ENCODE results near the gene CCDC141. TPM values are rescaled to one million over a fixed set of nuclear protein-coding genes. Genes with fewer than 3 reads are reported as not detected.

CCDC141 gene
- total and polyA plus RNA-seq, 7 donors = under 0.01 to 8.6 (median 3.8) TPM; not detected in 1

GRCh38 chr2:178949151-178949550 is 100.8 kb downstream of the CCDC141 start:
- no peaks in the 10 kb centered on the region for H3K27me3 ChIP-seq
- H3K9me3 ChIP-seq = no peaks in the 10 kb centered on the region
- no peak overlapping the region for H3K4me3 ChIP-seq
- intact Hi-C loops (cut with DNase I) = no loop called here
- DNase-seq = no peak
- no peak overlapping the region for H3K27ac ChIP-seq
- 57 to 87% methylated on average over 2 of the region's 2 CpGs for WGBS, 2 donors
- TF ChIP-seq POLR2AphosphoS5 (IDR thresholded peaks at IDR 0.05) (no peak), CTCF (IDR thresholded peaks at IDR 0.05) (no peak), POLR2A (IDR thresholded peaks at IDR 0.05) (no peak), EP300 (IDR thresholded peaks at IDR 0.05) (no peak)
- H3K36me3 ChIP-seq = no peaks in the 10 kb centered on the region
- H3K4me1 ChIP-seq = no peaks in the 10 kb centered on the region

GRCh38 chr2:178947006-178947405 is 102.9 kb downstream of the CCDC141 start:
- Histone ChIP-seq H3K9me3 (no peaks in the 10 kb centered on the region), H3K27me3 (no peaks in the 10 kb centered on the region), H3K4me1 (no peaks in the 10 kb centered on the region), H3K36me3 (no peaks in the 10 kb centered on the region), H3K4me3 (no peak overlapping the region), H3K27ac (no peak overlapping the region)
- intact Hi-C loops (cut with DNase I) = no loop called here
- 76 to 92% methylated on average over 3 of the region's 3 CpGs for WGBS, 2 donors
- no peak for TF ChIP-seq EP300 (IDR thresholded peaks at IDR 0.05)
- TF ChIP-seq POLR2A (IDR thresholded peaks at IDR 0.05) = no peak
- TF ChIP-seq CTCF (IDR thresholded peaks at IDR 0.05) = no peak
- TF ChIP-seq POLR2AphosphoS5 (IDR thresholded peaks at IDR 0.05) = no peak
- no peak for DNase-seq

GRCh38 chr2:178946494-178946893 is 103.4 kb downstream of the CCDC141 start:
- WGBS, 2 donors = 79 to 85% methylated on average over 3 of the region's 3 CpGs
- no peaks in the 10 kb centered on the region for H3K36me3 ChIP-seq
- intact Hi-C loops (cut with DNase I) = no loop called here
- H3K27me3 ChIP-seq = no peaks in the 10 kb centered on the region
- no peaks in the 10 kb centered on the region for H3K4me1 ChIP-seq
- H3K9me3 ChIP-seq = no peaks in the 10 kb centered on the region
- H3K4me3 ChIP-seq = no peak overlapping the region
- DNase-seq = no peak
- TF ChIP-seq CTCF (IDR thresholded peaks at IDR 0.05) (no peak), POLR2A (IDR thresholded peaks at IDR 0.05) (no peak), EP300 (IDR thresholded peaks at IDR 0.05) (no peak), POLR2AphosphoS5 (IDR thresholded peaks at IDR 0.05) (no peak)
- no peak overlapping the region for H3K27ac ChIP-seq

GRCh38 chr2:178943745-178944144 is 106.2 kb downstream of the CCDC141 start:
- no peaks in the 10 kb centered on the region for H3K9me3 ChIP-seq
- intact Hi-C loops (cut with DNase I) = no loop called here
- TF ChIP-seq POLR2AphosphoS5 (IDR thresholded peaks at IDR 0.05) (no peak), EP300 (IDR thresholded peaks at IDR 0.05) (no peak), CTCF (IDR thresholded peaks at IDR 0.05) (no peak), POLR2A (IDR thresholded peaks at IDR 0.05) (no peak)
- H3K27me3 ChIP-seq = no peaks in the 10 kb centered on the region
- no peak overlapping the region for H3K4me3 ChIP-seq
- DNase-seq = no peak
- 92 to 93% methylated on average over 1 of the region's 1 CpG for WGBS, 2 donors
- no peaks in the 10 kb centered on the region for H3K4me1 ChIP-seq
- no peak overlapping the region for H3K27ac ChIP-seq
- H3K36me3 ChIP-seq = no peaks in the 10 kb centered on the region

GRCh38 chr2:178934571-178934970 is 115.4 kb downstream of the CCDC141 start:
- no peak for DNase-seq
- no peak overlapping the region for H3K27ac ChIP-seq
- no peaks in the 10 kb centered on the region for H3K36me3 ChIP-seq
- no peak overlapping the region for H3K4me3 ChIP-seq
- no peak for TF ChIP-seq EP300 (IDR thresholded peaks at IDR 0.05)
- TF ChIP-seq POLR2AphosphoS5 (IDR thresholded peaks at IDR 0.05) = no peak
- no peak for TF ChIP-seq CTCF (IDR thresholded peaks at IDR 0.05)
- TF ChIP-seq POLR2A (IDR thresholded peaks at IDR 0.05) = no peak
- H3K27me3 ChIP-seq = no peaks in the 10 kb centered on the region
- peaks cover 0 to 6% (median 5%) of the 10 kb centered on the region in 4 donors for H3K9me3 ChIP-seq
- no peaks in the 10 kb centered on the region for H3K4me1 ChIP-seq
- intact Hi-C loops (cut with DNase I) = no loop called here
